Fibroblast of skin of abdomen (primary cell): Measurements from ENCODE around the gene FAM83B.
"Not testable (repeated sequence)": the region's sequence is repeated elsewhere in the genome, so short reads cannot be mapped to it uniquely, and the experiment has no call there.

Experiments
- DNase-seq: peaks from one replicate; pipeline ENCODE4 v3.0.0-alpha.2; 2013

Gene FAM83B

DNA sequence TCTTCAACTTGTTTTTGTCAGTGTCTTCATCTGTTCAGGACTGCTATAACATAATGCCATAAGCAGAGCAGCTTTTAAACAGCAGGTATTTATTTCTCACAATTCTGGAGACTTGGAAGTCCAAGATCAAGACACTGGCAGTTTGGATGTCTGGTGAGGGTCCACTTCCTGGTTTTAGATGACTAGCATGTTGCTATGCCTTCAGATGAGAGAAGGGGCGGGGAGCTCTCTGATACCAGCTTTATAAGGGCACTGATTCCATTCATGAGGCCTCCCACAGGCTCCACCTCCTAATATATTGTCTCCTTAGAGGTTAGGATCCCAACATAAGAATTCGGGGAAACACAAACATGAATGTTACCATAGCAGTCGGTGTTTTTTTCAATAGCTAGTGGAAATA lies 52.9 kb downstream of the FAM83B start:
- no peak for DNase-seq

DNA sequence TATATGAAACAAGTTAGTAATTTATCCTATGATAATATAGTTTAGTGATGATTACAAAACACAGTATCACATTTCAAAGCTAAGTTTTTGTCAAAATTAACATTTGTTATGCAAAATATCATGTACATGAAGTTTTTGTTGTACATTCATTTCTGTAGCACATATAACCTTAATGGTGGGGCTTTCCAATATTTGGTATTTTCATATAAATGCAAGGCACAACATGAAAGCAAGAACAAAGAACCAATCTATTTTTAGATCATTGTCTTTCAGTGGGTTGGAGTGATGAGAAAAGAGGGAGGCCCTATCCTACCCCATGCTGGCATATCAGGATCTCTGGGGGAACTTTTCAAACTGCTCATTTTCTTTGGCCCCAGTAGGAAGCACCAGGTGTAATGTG lies 53.4 kb downstream of the FAM83B start:
- DNase-seq, result no peak

DNA sequence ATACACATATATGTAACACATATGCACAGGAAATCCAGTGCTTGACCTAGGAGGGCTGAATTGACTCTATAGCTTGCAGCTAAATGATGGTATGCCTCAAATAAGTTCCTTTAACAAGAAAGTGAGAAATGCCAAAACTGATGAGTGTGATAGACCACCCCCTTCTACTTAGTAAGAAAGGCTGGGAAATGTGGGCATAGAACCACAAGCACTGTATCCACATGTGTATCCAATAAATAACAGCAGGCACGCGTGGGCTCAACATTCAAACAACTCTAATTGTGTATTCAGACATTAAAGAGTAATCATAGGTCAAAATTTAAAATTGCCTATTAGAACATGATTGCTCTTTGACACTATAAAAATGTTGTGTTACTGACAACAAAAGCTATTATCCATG lies 54.1 kb downstream of the FAM83B start:
- DNase-seq, result no peak

DNA sequence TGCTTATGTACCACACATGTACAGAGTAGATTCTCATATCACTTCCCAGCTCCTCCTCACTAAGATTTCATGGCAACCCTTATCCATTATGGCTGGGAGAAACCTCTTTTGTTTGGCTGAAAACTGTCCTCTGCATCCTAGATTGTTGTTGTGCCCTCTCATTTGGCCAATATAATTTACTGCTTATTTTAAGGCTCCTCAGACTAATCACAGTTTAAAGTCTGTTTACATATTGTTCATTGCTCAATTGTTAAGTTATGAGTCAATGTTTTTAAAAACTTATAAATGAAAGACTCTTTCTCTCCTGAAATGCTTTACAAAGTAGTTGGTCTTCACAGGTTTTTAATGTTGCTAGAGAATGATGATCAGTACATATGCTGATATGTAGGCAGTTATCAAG lies 57.3 kb downstream of the FAM83B start:
- DNase-seq, result no peak

DNA sequence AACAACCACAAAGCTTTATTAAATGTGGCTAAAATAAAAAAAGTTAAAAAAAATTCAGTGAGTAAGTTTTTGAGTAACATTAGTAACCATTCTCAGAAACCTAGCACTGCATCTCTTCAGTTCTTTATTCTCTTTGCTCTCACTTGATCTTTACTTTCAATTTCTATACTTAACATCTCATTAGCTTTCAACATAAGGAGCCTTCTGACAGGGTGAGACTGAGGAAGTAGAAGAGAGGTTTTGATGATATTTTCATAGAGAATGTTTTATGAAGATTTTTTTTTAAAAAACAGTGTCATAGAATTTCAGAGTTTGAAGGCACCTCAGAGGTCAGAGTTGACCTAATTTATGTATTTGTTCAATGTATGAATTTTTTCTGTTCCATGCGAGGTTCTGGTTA lies 60.8 kb downstream of the FAM83B start:
- DNase-seq, result no peak

DNA sequence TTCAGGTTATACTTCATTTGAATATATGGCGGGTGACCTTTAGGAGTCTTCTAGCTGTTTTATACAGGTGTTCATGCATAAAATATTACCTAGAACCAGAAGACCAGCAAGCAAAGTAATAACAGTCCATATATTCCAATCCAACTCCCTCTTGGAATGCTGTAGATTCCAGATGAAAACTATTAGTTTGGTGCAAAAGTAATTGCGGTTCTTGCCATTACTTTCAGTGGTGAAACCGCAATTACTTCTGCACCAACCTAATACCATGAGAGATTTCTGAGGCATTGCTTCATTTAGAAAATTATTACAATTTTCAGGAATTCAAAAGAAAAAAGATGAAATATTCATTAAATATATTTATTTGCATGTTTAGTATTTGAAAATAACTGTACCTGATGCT lies 62.6 kb downstream of the FAM83B start:
- DNase-seq, result no peak

DNA sequence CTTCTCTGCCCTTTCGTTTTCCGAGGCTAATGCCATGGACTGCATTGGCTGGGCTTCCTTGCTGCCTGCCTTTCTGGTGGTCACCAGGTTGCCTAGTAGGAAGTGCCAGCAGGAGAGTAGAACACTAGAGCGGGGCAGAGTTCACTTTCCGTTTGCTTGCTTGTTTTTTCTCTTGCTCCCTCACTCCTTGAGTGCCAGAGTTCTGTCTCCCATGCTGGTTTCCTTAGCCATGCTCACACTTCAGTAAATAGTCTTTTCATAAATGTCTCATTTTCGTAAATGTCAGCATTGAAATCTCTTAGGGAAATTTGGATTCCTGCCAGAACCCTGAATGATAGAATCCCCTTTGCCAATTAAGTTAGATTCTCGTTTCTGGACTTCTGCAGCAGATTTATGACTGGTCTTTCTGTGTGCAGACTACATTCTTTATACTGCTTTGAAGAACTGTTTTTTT lies 63.9 kb downstream of the FAM83B start:
- DNase-seq, result peak; percentile 51

DNA sequence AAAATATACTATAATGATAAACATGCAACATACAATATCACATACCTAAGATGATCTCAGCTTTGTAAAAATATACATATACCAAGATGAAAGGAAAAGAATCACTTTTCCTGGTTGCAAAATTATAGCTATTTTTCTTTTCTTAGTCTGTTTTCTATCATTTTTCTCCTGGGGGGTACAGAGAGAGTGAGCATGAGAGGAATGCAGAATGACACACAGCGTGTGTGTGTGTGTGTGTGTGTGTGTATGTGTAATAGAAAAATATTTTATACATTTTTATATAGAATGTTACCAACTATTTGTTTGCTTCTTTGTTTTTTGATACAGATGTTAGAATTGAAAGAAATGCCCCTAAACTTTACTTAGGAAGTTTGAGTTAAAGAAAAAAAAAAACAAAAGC lies 64.3 kb downstream of the FAM83B start:
- DNase-seq, result peak; percentile 46

DNA sequence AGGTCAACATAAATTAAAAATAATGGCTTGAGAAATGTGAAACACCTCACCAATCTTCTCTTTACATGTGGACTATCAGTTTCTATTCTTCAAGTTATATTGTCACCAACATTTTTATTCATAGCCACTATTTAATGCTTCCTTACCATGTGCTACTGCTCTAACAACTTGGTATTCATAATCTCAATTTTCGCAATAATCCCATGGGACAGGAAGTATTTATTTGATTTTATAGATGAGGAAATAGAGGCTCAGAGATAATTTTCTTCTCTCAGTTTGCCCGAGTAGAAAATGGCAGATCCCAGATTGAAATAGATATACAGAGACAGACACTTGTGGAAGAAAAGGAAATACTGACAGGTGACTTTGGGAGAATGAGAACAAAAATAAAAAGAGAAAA lies 66.6 kb downstream of the FAM83B start:
- no peak for DNase-seq

DNA sequence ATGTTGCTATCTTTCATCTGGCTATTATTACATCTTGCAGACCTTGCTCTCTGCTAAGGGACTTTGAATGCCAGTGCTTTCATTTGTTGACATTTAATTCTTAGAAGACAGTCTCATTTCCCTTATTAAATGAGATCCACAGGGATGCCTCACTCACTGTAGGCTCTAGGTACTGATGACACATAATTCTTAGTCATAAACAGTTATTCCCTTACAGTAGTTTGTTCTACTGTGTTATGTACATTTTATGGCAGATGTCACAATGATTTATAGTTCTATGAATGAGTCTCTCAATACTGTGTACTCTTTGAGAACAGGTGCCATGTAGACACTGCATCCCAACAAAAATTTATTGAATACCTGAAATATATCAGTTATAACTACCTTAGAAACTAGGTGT lies 70.3 kb downstream of the FAM83B start:
- DNase-seq, result peak; percentile 64

DNA sequence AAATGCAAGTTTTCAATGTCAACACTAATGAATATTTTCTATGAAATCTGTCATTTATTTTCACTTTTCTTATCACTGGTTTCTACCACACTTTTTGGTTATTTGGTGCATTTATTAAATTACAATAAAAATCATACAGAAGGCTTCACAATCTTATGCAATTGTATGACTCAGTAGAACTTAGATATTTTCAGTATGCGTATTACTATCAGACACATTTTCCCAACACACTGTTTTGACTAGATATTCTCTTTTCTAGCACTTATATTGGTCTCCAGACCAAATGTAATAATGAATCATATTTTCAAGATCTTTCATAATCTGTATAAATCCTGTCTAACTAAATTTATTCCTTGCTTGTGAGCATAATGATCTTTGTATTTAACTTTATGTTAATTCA lies 74.1 kb downstream of the FAM83B start:
- DNase-seq, result peak; percentile 10

DNA sequence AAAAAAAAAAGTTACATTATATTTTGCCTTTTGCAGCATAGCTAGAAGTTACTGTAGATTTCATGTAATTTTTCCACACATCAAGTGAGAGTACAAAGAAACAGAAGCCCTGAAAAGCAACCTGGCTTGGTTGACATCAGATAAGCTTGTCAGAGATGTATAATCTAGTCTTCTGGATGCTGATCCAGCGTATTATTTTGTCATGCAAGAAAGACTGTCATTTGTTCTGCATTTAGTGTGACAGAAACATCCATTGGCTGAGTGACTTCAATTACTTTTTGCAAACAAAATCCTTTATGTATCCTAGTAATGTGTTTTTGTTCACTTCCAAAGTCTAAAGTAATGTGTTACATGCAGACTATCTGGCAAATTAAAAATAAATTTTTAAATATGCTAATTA lies 75.3 kb downstream of the FAM83B start:
- DNase-seq, result no peak

DNA sequence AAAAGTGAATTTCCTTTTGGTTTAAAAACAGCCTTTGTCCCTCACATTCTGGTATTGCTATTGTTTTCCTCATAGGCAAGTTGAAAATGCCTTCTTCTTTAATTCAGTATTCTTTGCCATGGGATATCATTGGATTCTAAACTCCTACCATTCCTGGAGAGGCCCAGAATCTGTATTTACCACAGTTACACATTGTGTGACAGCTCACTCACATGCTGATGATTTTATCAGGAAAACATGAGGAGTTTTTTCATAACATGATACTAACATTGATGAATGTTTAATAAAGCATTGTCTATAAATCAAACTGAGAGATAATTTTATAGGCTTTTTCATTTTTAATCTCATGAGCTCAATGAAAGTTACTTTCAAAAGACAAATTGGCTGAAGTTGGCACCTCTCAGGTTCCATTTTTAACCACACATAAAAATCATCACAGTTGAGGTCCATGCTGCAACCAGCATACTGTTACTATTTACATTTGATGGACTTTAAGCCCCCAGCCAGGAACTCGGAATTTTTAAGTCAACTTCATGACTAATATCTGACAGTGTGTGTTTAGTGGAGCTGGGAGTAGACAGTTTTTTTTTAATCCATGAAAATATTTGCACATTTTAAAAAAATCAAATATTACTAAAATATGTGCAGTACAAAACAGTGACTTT lies 82.8 kb downstream of the FAM83B start:
- peak; percentile 13 for DNase-seq

DNA sequence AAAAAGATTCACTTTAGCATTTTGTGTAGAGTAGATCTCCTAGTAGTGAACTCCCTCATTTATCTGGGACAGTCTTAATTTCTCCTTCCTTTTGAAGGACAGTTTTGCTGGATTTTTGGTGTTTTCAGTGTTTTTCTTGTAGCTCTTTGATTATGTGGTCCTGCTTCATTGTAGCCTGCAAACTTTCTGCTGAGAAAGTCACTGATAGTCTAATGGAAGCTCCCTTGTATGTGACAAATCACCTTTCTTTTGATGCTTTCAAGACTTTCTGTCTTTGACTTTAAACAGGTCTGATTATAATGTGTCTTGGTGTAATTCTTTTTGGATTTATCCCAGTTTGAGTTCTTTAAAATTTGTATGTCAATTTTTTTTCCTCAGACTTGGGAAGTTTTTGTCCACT lies 86.1 kb downstream of the FAM83B start:
- DNase-seq, result no peak

DNA sequence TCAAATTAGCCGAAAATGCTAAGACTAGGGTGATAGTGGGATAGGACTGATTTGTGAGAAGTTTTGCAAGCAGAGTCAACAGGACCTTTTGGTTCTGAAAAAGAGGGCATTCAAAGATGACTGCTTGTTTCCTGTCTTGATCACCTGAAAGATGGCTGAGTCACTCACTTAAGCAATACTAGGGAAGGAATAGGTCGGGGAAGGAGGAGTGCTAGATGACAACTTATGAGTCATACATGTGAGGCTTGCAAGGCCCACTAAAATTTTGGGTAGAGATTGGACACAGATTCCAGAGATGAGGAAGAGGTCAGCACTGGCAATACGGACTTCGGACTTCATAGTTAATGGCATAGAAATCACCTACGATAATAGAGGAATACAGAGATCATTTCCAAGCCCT lies 89.2 kb downstream of the FAM83B start:
- peak; percentile 58 for DNase-seq

DNA sequence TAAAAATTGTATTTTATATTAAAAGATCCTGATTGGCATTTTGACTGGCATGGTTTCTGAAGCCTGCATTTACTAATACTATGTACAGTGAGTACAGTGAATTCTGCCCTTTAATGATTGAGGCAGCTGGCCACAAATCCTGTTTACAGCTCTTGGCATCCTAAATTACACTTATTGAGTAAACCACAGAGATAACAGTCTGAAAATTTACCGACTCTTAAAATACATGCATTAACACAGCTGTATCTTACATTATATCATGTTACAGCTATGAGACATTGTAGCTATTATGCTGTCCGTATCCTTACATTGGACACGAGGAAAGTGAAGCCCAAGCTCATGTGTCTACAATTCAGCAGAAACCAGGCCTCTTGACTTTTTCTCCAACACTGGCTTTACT lies 90.8 kb downstream of the FAM83B start:
- DNase-seq, result no peak

DNA sequence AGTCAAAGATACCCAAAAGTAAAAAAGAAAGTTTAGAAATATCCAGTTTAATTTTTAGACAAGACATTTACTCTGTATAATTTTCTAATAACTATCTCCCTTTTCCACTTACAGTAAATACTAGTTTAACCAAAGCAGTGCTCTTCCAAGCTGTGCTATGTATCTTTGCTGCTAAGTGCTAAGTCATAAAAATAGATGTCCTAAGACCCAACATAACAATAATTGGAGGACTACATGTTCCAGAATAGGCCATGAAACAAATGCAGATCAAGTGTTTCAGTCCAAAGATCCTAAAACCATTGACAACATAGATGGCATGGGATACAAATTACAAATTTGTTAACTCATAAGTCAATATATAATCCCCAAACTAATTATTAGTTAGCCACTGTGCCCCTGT lies 111.1 kb downstream of the FAM83B start:
- DNase-seq, result no peak

DNA sequence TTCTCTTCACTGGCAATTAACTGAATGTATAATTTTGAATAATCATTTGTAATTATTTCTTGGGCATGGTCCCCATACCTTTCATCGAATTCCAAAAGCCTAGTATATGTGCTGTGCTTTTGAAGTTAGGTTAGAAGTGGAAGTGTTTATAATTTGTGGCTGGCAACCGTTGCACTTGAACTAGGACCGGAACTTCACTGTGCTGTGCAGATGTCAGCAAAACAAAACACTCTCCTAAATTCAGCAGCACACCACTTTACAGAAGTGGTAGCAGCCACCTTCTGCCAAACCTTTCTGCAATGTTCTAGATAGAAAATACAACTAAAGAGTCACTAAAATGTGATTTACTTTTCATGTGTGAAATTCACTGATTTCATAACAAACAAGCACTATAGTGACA lies 111.9 kb downstream of the FAM83B start:
- no peak for DNase-seq

DNA sequence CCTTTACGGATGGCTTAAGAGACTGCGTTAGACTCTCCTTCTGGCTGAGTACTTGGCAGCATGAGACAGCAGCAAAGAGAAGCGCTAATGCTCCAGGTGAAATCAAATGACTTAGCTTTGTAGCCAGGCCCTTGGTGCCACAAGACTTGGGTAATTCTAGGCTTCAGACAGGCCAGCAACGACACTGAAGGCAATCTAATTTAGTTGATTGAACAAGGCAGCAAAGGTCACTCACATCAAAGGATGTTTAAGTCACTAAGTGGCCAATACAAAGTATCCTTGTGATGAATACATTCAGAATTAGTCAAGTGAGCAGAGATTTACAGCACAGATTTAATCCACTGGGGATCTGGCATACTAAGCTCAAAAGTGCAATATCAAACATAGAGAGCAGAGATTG lies 113.2 kb downstream of the FAM83B start:
- no peak for DNase-seq

DNA sequence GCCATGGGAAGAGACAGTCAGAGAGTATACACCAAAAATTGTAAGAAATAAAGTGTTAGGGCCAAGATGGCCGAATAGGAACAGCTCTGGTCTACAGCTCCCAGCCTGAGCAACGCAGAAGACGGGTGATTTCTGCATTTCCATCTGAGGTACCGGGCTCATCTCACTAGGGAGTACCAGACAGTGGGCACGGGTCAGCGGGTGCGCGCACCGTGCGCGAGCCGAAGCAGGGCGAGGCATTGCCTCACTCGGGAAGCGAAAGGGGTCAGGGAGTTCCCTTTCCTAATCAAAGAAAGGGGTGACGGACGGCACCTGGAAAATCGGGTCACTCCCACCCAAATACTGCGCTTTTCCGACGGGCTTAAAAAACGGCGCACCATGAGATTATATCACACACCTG lies 114.8 kb downstream of the FAM83B start:
- not testable (repeated sequence) for DNase-seq

DNA sequence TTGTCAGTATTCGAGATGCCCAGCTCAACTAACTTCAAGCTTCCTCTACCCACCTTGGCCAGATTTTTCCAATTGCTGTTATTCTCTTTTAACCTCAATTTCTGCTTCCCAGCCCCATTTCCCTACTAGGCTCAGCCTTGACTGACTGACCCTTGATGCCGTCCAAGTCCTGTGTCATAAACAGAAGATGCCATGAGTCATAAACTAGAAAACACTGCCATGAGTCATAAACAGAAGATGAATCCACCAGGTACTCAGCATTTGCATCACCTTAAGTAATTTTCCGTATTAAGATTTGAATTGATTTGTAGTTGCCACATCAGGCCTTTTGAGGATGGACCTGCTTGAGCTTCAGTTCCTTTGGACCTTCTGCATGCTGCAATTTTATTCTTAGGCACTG lies 123.8 kb downstream of the FAM83B start:
- DNase-seq, result no peak

DNA sequence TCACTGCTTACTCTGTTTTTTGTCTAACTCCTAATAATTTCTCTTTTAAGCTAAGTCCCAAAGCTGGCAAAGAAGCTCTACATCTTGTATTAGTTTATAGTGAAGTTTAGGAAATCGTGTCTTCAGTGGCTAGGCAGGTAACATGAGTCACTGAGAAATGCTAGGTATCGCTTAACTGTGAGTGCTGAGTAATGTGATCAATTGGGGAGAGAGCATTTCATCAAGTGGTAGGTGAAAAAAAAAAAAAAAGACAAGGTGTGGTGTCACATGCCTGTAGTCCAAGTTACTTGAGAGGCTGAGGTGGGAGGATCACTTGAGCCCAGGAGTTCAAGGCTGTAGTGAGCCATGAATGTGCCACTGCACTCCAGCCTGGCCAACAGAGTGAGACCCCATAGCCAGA lies 125.3 kb downstream of the FAM83B start:
- DNase-seq, result no peak

DNA sequence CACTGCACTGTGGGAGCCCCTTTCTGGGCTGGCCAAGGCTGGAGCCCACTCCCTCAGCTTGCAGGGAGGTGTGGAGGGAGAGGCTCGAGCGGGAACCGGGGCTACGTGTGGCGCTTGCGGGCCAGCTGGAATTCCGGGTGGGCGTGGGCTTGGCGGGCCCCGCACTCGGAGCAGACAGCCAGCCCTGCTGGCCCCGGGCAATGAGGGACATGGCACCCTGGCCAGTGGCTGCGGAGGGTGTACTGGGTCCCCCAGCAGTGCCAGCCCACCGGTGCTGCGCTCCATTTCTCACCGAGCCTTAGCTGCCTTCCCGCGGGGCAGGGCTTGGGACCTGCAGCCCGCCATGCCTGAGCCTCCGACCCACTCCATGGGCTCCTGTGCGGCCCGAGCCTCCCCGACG lies 132.6 kb downstream of the FAM83B start:
- not testable (repeated sequence) for DNase-seq

DNA sequence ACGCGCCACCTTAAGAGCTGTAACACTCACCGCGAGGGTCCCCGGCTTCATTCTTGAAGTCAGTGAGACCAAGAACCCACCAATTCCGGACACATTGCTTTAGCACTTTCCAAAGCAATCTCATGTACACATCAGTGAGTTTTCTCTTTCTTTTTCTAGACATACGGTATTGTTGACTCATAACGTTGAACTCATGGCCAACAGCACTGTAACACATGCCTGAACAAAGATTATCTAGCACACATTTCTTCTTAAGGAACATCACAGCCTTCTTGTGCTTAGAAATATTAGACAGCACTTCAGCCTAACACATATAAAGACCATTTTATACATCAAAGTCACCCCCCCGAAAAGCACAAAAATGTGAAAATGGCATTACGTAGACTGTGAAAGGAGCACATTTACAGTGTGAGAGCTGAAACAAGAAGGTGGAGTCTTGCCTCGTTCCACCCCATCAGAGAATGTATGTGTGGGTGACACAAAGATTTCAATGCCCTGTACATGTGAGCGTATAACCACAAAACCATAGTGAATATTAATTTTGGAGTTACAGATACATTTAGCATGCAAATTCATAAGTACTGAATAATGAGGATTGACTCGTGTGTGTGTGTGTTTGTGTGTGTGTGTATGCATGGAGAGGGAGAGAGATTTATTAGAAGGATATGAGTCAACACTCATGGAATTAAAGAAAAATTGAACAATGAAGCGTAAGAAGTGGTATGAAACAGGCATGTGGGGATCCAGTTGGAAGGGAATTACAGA lies 134.1 kb downstream of the FAM83B start:
- DNase-seq, result peak; percentile 98

DNA sequence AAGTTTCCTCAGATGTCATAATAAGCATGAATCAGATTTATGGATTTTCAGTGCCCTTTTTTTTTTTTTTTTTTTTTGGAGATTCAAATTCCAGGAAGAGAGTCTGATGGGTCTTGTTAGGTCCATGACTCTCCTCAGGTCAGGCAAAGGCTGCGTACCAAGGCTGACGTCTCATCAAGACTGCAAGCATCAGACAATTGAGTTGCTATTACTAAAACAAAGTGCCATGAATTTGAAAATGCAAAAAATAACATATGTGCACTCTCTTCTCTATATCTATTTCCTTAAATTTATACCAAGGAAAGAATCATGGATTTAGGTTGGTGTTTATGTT lies 134.7 kb downstream of the FAM83B start:
- DNase-seq, result no peak
